ENCODE measurements around the gene CSNK1G1.
"Not testable (repeated sequence)": the region's sequence is repeated elsewhere in the genome, so short reads cannot be mapped to it uniquely, and the experiment has no call there.

The CSNK1G1 gene

GRCh38 chr15:64286473-64286872 lies 69.5 kb downstream of the CSNK1G1 start:
- DNase-seq, result no peak

GRCh38 chr15:64285871-64286270 lies 70.1 kb downstream of the CSNK1G1 start:
- DNase-seq, result no peak

GRCh38 chr15:64285150-64285549 lies 70.8 kb downstream of the CSNK1G1 start:
- no peak for DNase-seq

GRCh38 chr15:64284042-64284441 lies 71.9 kb downstream of the CSNK1G1 start:
- no peak for DNase-seq

GRCh38 chr15:64282701-64283100 lies 73.3 kb downstream of the CSNK1G1 start:
- DNase-seq, result no peak

- DNase-seq, result no peak
Measured at GRCh38 chr15:64279131-64279530, 76.8 kb downstream of the CSNK1G1 start.

- no peak for DNase-seq
Measured at GRCh38 chr15:64275934-64276333, 80.0 kb downstream of the CSNK1G1 start.

GRCh38 chr15:64274341-64274950 lies 81.5 kb downstream of the CSNK1G1 start:
- DNase-seq, result no peak

GRCh38 chr15:64267331-64267973 lies 88.5 kb downstream of the CSNK1G1 start:
- no peak for DNase-seq

GRCh38 chr15:64265188-64265587 lies 90.8 kb downstream of the CSNK1G1 start:
- not testable (repeated sequence) for DNase-seq

- DNase-seq, result no peak
Measured at GRCh38 chr15:64264502-64264901, 91.5 kb downstream of the CSNK1G1 start.

- no peak for DNase-seq
Measured at GRCh38 chr15:64263567-64263966, 92.4 kb downstream of the CSNK1G1 start.

GRCh38 chr15:64256051-64256450 lies 99.9 kb downstream of the CSNK1G1 start:
- no peak for DNase-seq

GRCh38 chr15:64251658-64252057 lies 104.3 kb downstream of the CSNK1G1 start:
- DNase-seq, result no peak

GRCh38 chr15:64251121-64251520 lies 104.9 kb downstream of the CSNK1G1 start:
- peak; percentile 26 for DNase-seq

GRCh38 chr15:64249883-64250575 lies 105.9 kb downstream of the CSNK1G1 start:
- no peak for DNase-seq

GRCh38 chr15:64249406-64249805 lies 106.6 kb downstream of the CSNK1G1 start:
- no peak for DNase-seq

- DNase-seq, result peak; percentile 34
Measured at GRCh38 chr15:64247906-64248541, 107.9 kb downstream of the CSNK1G1 start.

- DNase-seq, result no peak
Measured at GRCh38 chr15:64247535-64247905, 108.5 kb downstream of the CSNK1G1 start.

- DNase-seq, result no peak
Measured at GRCh38 chr15:64246364-64247189, 109.4 kb downstream of the CSNK1G1 start.

GRCh38 chr15:64245405-64245804 lies 110.6 kb downstream of the CSNK1G1 start:
- DNase-seq, result no peak

- no peak for DNase-seq
Measured at GRCh38 chr15:64237677-64238076, 118.3 kb downstream of the CSNK1G1 start.

Data from activated gamma-delta T cell treated with Interleukin-2 at 50 U/mL for 16 hours (primary cell).